ENCODE results near the gene LEMD1. TPM values are rescaled to one million over a fixed set of nuclear protein-coding genes. Genes with fewer than 3 reads are reported as not detected.
A peak's percentile ranks its signal among the peaks of the same experiment; 100 is the strongest.

LEMD1 gene
- total RNA-seq, 4 donors from 2014 or later: 1.1 to 1.4 (median 1.3) TPM; not detected in 1

DNA sequence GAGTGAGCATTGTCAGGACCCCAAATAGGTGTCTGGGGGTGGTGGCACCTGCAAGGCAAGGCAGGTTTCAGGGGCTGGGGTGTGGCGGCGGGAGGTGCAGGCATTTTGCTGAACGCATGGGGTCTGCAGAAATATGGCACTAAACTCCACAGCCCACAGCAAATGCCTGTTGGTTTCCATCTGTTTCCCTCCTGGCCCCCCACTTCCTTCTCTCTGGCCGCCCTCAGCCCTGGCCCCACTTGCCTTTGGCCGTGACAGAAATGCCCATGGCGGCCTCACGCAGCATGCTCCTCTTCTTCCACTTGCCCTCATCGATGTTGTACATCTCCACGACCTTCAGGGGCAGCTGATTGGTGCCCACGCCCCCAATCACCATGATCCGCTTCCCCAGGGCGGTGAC lies 78.9 kb downstream of the LEMD1 start:
- DNase-seq: no peak
- peaks cover 17 to 71% (median 20%) of the 10 kb centered on the region in 4 donors for H3K27me3 ChIP-seq
- no peaks in the 10 kb centered on the region for H3K36me3 ChIP-seq
- peaks cover 11 to 25% (median 13%) of the 10 kb centered on the region in 3 donors for H3K4me1 ChIP-seq
- TF ChIP-seq CTCF (IDR thresholded peaks at IDR 0.05) (no peak), POLR2A (IDR thresholded peaks at IDR 0.05) (no peak)
- no peak overlapping the region for H3K27ac ChIP-seq
- H3K9me3 ChIP-seq: no peaks in the 10 kb centered on the region
- intact Hi-C loops (cut with DNase I): no loop called here
- peak overlapping the region in 1 of 4 donors; percentile 48 for H3K4me3 ChIP-seq
- 72 to 83% methylated on average over 10 to 11 of the region's 12 CpGs for WGBS, 2 donors

- no peak overlapping the region for H3K4me3 ChIP-seq
- 86% methylated on average over 1 of the region's 1 CpG; no CpG with 5 or more reads in 1 of the 2 donors for WGBS, 2 donors
- H3K4me1 ChIP-seq: peaks cover 11 to 28% (median 13%) of the 10 kb centered on the region in 3 donors
- H3K9me3 ChIP-seq: no peaks in the 10 kb centered on the region
- no peak overlapping the region for H3K27ac ChIP-seq
- peaks cover 17 to 68% (median 19%) of the 10 kb centered on the region in 4 donors for H3K27me3 ChIP-seq
- TF ChIP-seq POLR2A (IDR thresholded peaks at IDR 0.05): no peak
- no peak for TF ChIP-seq CTCF (IDR thresholded peaks at IDR 0.05)
- intact Hi-C loops (cut with DNase I): no loop called here
- H3K36me3 ChIP-seq: no peaks in the 10 kb centered on the region
- no peak for DNase-seq
These were observed 81.2 kb downstream of the LEMD1 start for GRCh38 chr1:205340676-205341075.

GRCh38 chr1:205339717-205340116 lies 82.1 kb downstream of the LEMD1 start:
- 89 to 94% methylated on average over 4 of the region's 4 CpGs for WGBS, 2 donors
- intact Hi-C loops (cut with DNase I): loop anchor here (10.0 kb wide), 1 partner anchor 155 kb away; no protein-coding TSS in a partner anchor
- no peak overlapping the region for H3K4me3 ChIP-seq

GRCh38 chr1:205339197-205339702 lies 82.6 kb downstream of the LEMD1 start:
- Histone ChIP-seq H3K27me3 (peaks cover 10 to 60% (median 12%) of the 10 kb centered on the region in 4 donors), H3K27ac (no peak overlapping the region), H3K9me3 (no peaks in the 10 kb centered on the region), H3K36me3 (no peaks in the 10 kb centered on the region), H3K4me1 (peaks cover 11 to 25% (median 11%) of the 10 kb centered on the region in 3 donors), H3K4me3 (no peak overlapping the region)
- 74 to 80% methylated on average over 8 to 17 of the region's 21 CpGs for WGBS, 2 donors
- intact Hi-C loops (cut with DNase I): loop anchor here (10.0 kb wide), 1 partner anchor 156 kb away; no protein-coding TSS in a partner anchor
- DNase-seq: no peak
- TF ChIP-seq CTCF (IDR thresholded peaks at IDR 0.05) (no peak), POLR2A (IDR thresholded peaks at IDR 0.05) (no peak)

More at GRCh38 chr1:205339717-205340116, 82.1 kb downstream of the LEMD1 start:
- Histone ChIP-seq H3K27ac (no peak overlapping the region), H3K27me3 (peaks cover 12 to 65% (median 17%) of the 10 kb centered on the region in 4 donors), H3K4me1 (peaks cover 11 to 29% (median 13%) of the 10 kb centered on the region in 3 donors), H3K9me3 (no peaks in the 10 kb centered on the region), H3K36me3 (no peaks in the 10 kb centered on the region)
- DNase-seq: no peak
- TF ChIP-seq CTCF (IDR thresholded peaks at IDR 0.05): no peak
- TF ChIP-seq POLR2A (IDR thresholded peaks at IDR 0.05): no peak

DNA sequence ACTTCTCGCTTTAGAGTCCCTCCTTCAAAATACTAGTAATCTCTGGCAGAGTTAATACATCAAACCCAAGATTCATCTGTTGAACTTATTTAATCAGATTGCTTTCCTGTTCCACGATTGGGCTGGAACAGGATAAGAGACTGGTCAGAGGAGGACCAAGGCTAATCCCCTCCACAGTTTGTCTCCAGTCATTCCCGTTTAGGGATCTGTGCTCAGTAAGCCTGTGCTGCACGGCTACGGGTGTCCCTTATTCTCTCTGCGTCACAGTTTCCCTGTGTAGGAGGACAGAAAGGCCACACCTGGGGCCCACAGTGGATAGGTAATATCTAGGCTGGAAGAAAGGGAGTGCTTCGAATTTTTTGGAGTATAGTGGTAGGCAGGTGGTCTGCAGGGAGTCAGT lies 83.8 kb downstream of the LEMD1 start:
- 72 to 85% methylated on average over 4 to 7 of the region's 7 CpGs for WGBS, 2 donors
- Histone ChIP-seq H3K27me3 (peaks cover 0 to 48% (median under 1%) of the 10 kb centered on the region in 4 donors), H3K27ac (no peak overlapping the region), H3K4me3 (no peak overlapping the region), H3K36me3 (no peaks in the 10 kb centered on the region), H3K9me3 (no peaks in the 10 kb centered on the region), H3K4me1 (peaks cover 0 to 13% (median 0%) of the 10 kb centered on the region in 3 donors)
- intact Hi-C loops (cut with DNase I): loop anchor here (10.0 kb wide), 1 partner anchor 157 kb away; no protein-coding TSS in a partner anchor
- DNase-seq: no peak
- TF ChIP-seq CTCF (IDR thresholded peaks at IDR 0.05) (no peak), POLR2A (IDR thresholded peaks at IDR 0.05) (no peak)
